HepG2 (cell line): ENCODE measurements around the gene PIP5K1C. TPM values are rescaled to one million over a fixed set of nuclear protein-coding genes. Genes with fewer than 3 reads are reported as not detected.

Experiments used
- ATAC-seq: fragments of 200-7000 bp; cut with Tn5 transposase; 3 replicates; pipeline ENCODE4 v1.9.1; 2020; ENCODE audit warnings: mild to moderate bottlenecking, moderate library complexity
- BruUV-seq: library from RNA; stranded (reverse); fragments of 400-500 nt; replicated peaks from 2 replicates; lab custom pipeline; 2021; lab: Mats Ljungman, UMichigan
- CTCF ChIA-PET: fragments of 300-600 bp; formaldehyde crosslinking; extraction: SDS; loops from one replicate; lab custom pipeline; 2021; ENCODE audit warnings: low total read pairs, inconsistent platforms, low intra/inter-chr PET ratio; lab: Yijun Ruan, JAX
- POLR2A ChIA-PET: fragments of 350-600 bp; sonication (Branson Sonifier 250); formaldehyde crosslinking; loops from one replicate; lab custom pipeline; 2020; ENCODE audit warnings: antibody characterized with exemption, inconsistent platforms; lab: Yijun Ruan, JAX
- DNase-seq: peaks from one replicate; pipeline ENCODE4 v3.0.0-alpha.2; 2015; ENCODE audit warnings: low spot score
- FAIRE-seq: peaks from 3 replicates; lab custom pipeline; 2011; peaks lifted over from hg19 to GRCh38; lab: Jason Lieb, UNC
- H2AFZ ChIP-seq: one replicate; pipeline ENCODE4 v1.6.1; 2011; ENCODE audit warnings: low read length, inconsistent platforms
- H3K27ac ChIP-seq: fragments of 300-600 bp; 3 replicates; pipeline ENCODE4 v1.8.0; 2011; ENCODE audit warnings: mixed run types, mild to moderate bottlenecking, mixed read lengths, low read length, inconsistent platforms; ENCODE audit not compliant: insufficient read depth; ENCODE audit errors: extremely low read length
- H3K27me3 ChIP-seq, 2 experiments: fragments of 200-600 bp in 1 of 2; 2 replicates in 1 of 2; 3 replicates in 1 of 2; pipeline versions ENCODE4 v1.6.0 to v1.8.0; 2011; ENCODE audit warnings: low read length in 2 of 2, mild to moderate bottlenecking in 2 of 2, moderate library complexity in 2 of 2, inconsistent platforms in 1 of 2; ENCODE audit not compliant: insufficient read depth in 2 of 2, control insufficient read depth in 1 of 2
- H3K36me3 ChIP-seq, 2 experiments: fragments of 200-600 bp in 1 of 2; replicated peaks in 1 of 2; 2 replicates in 1 of 2; 3 replicates in 1 of 2; pipeline versions ENCODE4 v1.5.1 to v1.8.0; 2011; ENCODE audit warnings: low read length in 2 of 2, inconsistent platforms in 1 of 2; ENCODE audit not compliant: insufficient read depth in 2 of 2, control insufficient read depth in 1 of 2
- H3K4me1 ChIP-seq: 2 replicates; pipeline ENCODE4 v1.5.1; 2012; ENCODE audit warnings: low read length, inconsistent platforms; ENCODE audit not compliant: insufficient read depth
- H3K4me2 ChIP-seq: 2 replicates; pipeline ENCODE4 v1.6.0; 2011; ENCODE audit warnings: low read depth, low read length, inconsistent platforms
- H3K4me3 ChIP-seq, 3 experiments: fragments of 200-600 bp in 1 of 3; sonication (generic), shearing (Covaris generic) in 1 of 3; replicated peaks in 1 of 3; 2 replicates each; pipeline ENCODE4 v1.5.1; 2011 to 2016; ENCODE audit warnings: low read length in 3 of 3, inconsistent platforms in 2 of 3, low read depth in 2 of 3, mild to moderate bottlenecking in 2 of 3, control low read depth in 1 of 3, mixed read lengths in 1 of 3; ENCODE audit not compliant: insufficient read depth in 1 of 3
- H3K79me2 ChIP-seq: one replicate; pipeline ENCODE4 v1.6.1; 2011; ENCODE audit warnings: low read length, inconsistent platforms; ENCODE audit not compliant: insufficient read depth
- H3K9ac ChIP-seq: 2 replicates; pipeline ENCODE4 v1.6.0; 2011; ENCODE audit warnings: mild to moderate bottlenecking, low read depth, low read length, inconsistent platforms; ENCODE audit not compliant: insufficient read depth
- H3K9me3 ChIP-seq: 2 replicates; pipeline ENCODE4 v1.5.1; 2012; ENCODE audit warnings: mild to moderate bottlenecking, low read length
- H4K20me1 ChIP-seq: 2 replicates; pipeline ENCODE4 v1.6.0; 2011; ENCODE audit warnings: inconsistent platforms, mild to moderate bottlenecking, low read length, moderate library complexity; ENCODE audit not compliant: insufficient read depth
- RBM22 ChIP-seq: fragments of 200-400 bp; formaldehyde crosslinking; optimal IDR thresholded peaks from 2 replicates; pipeline ENCODE3; 2017; ENCODE audit warnings: mild to moderate bottlenecking, low read length, moderate library complexity
- SKIL ChIP-seq: sonication (generic); formaldehyde crosslinking; IDR thresholded peaks from 2 replicates; pipeline ENCODE4 v1.8.0; 2022; ENCODE audit warnings: missing genetic modification reagents, mild to moderate bottlenecking, moderate library complexity, borderline replicate concordance
- ZNF253 ChIP-seq: sonication (generic); formaldehyde crosslinking; IDR thresholded peaks from 2 replicates; pipeline ENCODE4 v1.8.0; 2022; ENCODE audit warnings: mild to moderate bottlenecking, missing genetic modification reagents, borderline replicate concordance
- ZNF788 ChIP-seq: sonication (generic); formaldehyde crosslinking; IDR thresholded peaks from 2 replicates; pipeline ENCODE4 v1.5.0; 2020; ENCODE audit warnings: mild to moderate bottlenecking, missing genetic modification reagents, borderline replicate concordance
- WGBS: methylation state at CpG from one replicate; pipeline ENCODE4 v1.1.6; 2017; ENCODE audit warnings: low lambda C conversion rate; 5-methylcytosine and 5-hydroxymethylcytosine counted together
- in situ Hi-C: cut with HindIII; loops from 2 replicates; pipeline ENCODE4 v1.10.0; 2017; ENCODE audit warnings: low pct_unique_long_range_greater_than_20kb; ENCODE audit not compliant: extremely low pct_ligation_motif_present
- intact Hi-C: fragments of 100-400 bp; cut with micrococcal nuclease; formaldehyde crosslinking; loops from one replicate; pipeline ENCODE4 v1.10.0; 2022; ENCODE audit not compliant: unreplicated experiment
- polyA plus RNA-seq, 8 experiments: library from polyadenylated mRNA; depleted of rRNA in 3 of 8; stranded (reverse) in 7 of 8; unstranded in 1 of 8; fragments of >200 nt; fragmentation: Illumina TruSeq in 4 of 8; extraction: Trizol in 4 of 8; gene quantifications; 2 replicates each; pipeline versions ENCODE4 v1.2.1 to v1.2.3, GENCODE V29; 2011 to 2016; ENCODE audit warnings: low read depth in 4 of 8, missing spikeins in 1 of 8, mixed read lengths in 1 of 8; ENCODE audit not compliant: insufficient read depth in 1 of 8
- total RNA-seq, 5 experiments: library from RNA; depleted of rRNA; stranded (reverse); fragments of >200 nt; fragmentation: Illumina TruSeq; extraction: Trizol; gene quantifications; 2 replicates each; pipeline ENCODE4 v1.2.3, GENCODE V29; 2016; ENCODE audit warnings: low read depth in 1 of 5

Gene PIP5K1C
- total and polyA plus RNA-seq, 2 of the 13 experiments (the other 11 are each of a cell fraction or from before 2014, with no cell fraction given): 3.6 to 4.3 TPM

- no peak for TF ChIP-seq ZNF253
- TF ChIP-seq ZNF788: no peak
- no peak for TF ChIP-seq RBM22
- no peak for TF ChIP-seq SKIL
- ChIA-PET CTCF (no interaction called here), POLR2A (interaction anchor here (0.9 kb wide), 1 partner anchor 19 kb away, joined by 3 read pairs; no protein-coding TSS in a partner anchor)
- DNase-seq (no peak), FAIRE-seq (no peak), ATAC-seq (peak; percentile 5; the same call in 1 of the 3 replicates)
- H3K27me3 ChIP-seq: peaks cover 0 to 26% of the 10 kb centered on the region in 2 experiments; a peak in 2 of 5 replicates
- H3K9me3 ChIP-seq: no peaks in the 10 kb centered on the region
- H3K79me2 ChIP-seq: no peaks in the 10 kb centered on the region
- no TSS peak for BruUV-seq
- no peak overlapping the region for H2AFZ ChIP-seq
- H3K4me2 ChIP-seq: peak overlapping the region; percentile 77
- no peaks in the 10 kb centered on the region for H4K20me1 ChIP-seq
- peak overlapping the region in 1 of 3 experiments; percentile 59; a peak in 1 of 6 replicates for H3K4me3 ChIP-seq
- peaks cover 47% of the 10 kb centered on the region for H3K4me1 ChIP-seq
- no peak overlapping the region for H3K27ac ChIP-seq
- peaks cover 3 to 13% of the 10 kb centered on the region in 2 experiments; a peak in 2 of 5 replicates for H3K36me3 ChIP-seq
- no peak overlapping the region for H3K9ac ChIP-seq
- in situ Hi-C loops: no loop called here
- intact Hi-C loops: no loop called here
- WGBS: 14% methylated on average over 3 of the region's 3 CpGs
These were observed 92.1 kb downstream of the PIP5K1C start for GRCh38 chr19:3608079-3608641.
